ENCODE measurements around the gene USP6.
"Not testable (repeated sequence)": the region's sequence is repeated elsewhere in the genome, so short reads cannot be mapped to it uniquely, and the experiment has no call there.

Gene USP6

GRCh38 chr17:5210091-5210490 is 94.3 kb downstream of the USP6 start:
- TF ChIP-seq CTCF (IDR thresholded peaks at IDR 0.05): no peak
- Histone ChIP-seq H3K9me3 (no peaks in the 10 kb centered on the region), H3K27me3 (no peaks in the 10 kb centered on the region), H3K4me1 (no peaks in the 10 kb centered on the region), H3K4me3 (no peak overlapping the region), H3K27ac (no peak overlapping the region), H3K36me3 (peaks cover 3 to 18% (median 10%) of the 10 kb centered on the region in 3 donors)
- intact Hi-C loops (cut with DNase I; ENCODE audit: low total_unique reads): no loop called here
- DNase-seq: no peak

- no peaks in the 10 kb centered on the region for H3K9me3 ChIP-seq
- no peaks in the 10 kb centered on the region for H3K27me3 ChIP-seq
- H3K27ac ChIP-seq: no peak overlapping the region
- intact Hi-C loops (cut with DNase I; ENCODE audit: low total_unique reads): no loop called here
- H3K4me3 ChIP-seq: no peak overlapping the region
- peaks cover 9 to 24% (median 13%) of the 10 kb centered on the region in 3 donors for H3K36me3 ChIP-seq
- no peak for TF ChIP-seq CTCF (IDR thresholded peaks at IDR 0.05)
- H3K4me1 ChIP-seq: no peaks in the 10 kb centered on the region
- DNase-seq: no peak
These were observed 94.9 kb downstream of the USP6 start for GRCh38 chr17:5210614-5211252.

GRCh38 chr17:5211458-5211857 is 95.6 kb downstream of the USP6 start:
- Histone ChIP-seq H3K36me3 (peaks cover 16 to 31% (median 20%) of the 10 kb centered on the region in 3 donors), H3K4me1 (no peaks in the 10 kb centered on the region), H3K4me3 (no peak overlapping the region), H3K27me3 (no peaks in the 10 kb centered on the region), H3K27ac (no peak overlapping the region), H3K9me3 (no peaks in the 10 kb centered on the region)
- intact Hi-C loops (cut with DNase I; ENCODE audit: low total_unique reads): no loop called here
- DNase-seq: no peak
- no peak for TF ChIP-seq CTCF (IDR thresholded peaks at IDR 0.05)

GRCh38 chr17:5217562-5217961 is 101.7 kb downstream of the USP6 start:
- H3K4me3 ChIP-seq; H3K27ac ChIP-seq; DNase-seq; H3K4me1 ChIP-seq; H3K9me3 ChIP-seq; H3K27me3 ChIP-seq; intact Hi-C loops (cut with DNase I; ENCODE audit: low total_unique reads): not testable (repeated sequence)
- H3K36me3 ChIP-seq: peaks cover 24 to 35% (median 31%) of the 10 kb centered on the region in 3 donors

GRCh38 chr17:5219536-5219935 is 103.7 kb downstream of the USP6 start:
- Histone ChIP-seq H3K9me3 (no peaks in the 10 kb centered on the region), H3K27ac (no peak overlapping the region), H3K4me1 (no peaks in the 10 kb centered on the region), H3K4me3 (no peak overlapping the region), H3K27me3 (no peaks in the 10 kb centered on the region), H3K36me3 (peaks cover 24 to 47% (median 31%) of the 10 kb centered on the region in 3 donors)
- TF ChIP-seq CTCF (IDR thresholded peaks at IDR 0.05): no peak
- DNase-seq: no peak
- intact Hi-C loops (cut with DNase I; ENCODE audit: low total_unique reads): no loop called here

GRCh38 chr17:5220074-5220473 is 104.2 kb downstream of the USP6 start:
- Histone ChIP-seq H3K4me3 (no peak overlapping the region), H3K27me3 (no peaks in the 10 kb centered on the region), H3K4me1 (no peaks in the 10 kb centered on the region), H3K9me3 (no peaks in the 10 kb centered on the region), H3K27ac (no peak overlapping the region), H3K36me3 (peaks cover 21 to 48% (median 33%) of the 10 kb centered on the region in 3 donors)
- intact Hi-C loops (cut with DNase I; ENCODE audit: low total_unique reads): no loop called here
- no peak for DNase-seq
- TF ChIP-seq CTCF (IDR thresholded peaks at IDR 0.05): no peak

GRCh38 chr17:5221912-5222311 is 106.1 kb downstream of the USP6 start:
- H3K36me3 ChIP-seq: peaks cover 3 to 43% (median 25%) of the 10 kb centered on the region in 3 donors
- H3K27ac ChIP-seq; DNase-seq; H3K4me3 ChIP-seq; H3K27me3 ChIP-seq; H3K4me1 ChIP-seq; intact Hi-C loops (cut with DNase I; ENCODE audit: low total_unique reads); H3K9me3 ChIP-seq: not testable (repeated sequence)
